Superior temporal gyrus (tissue), 1 donor: ENCODE data around the gene RBM19.
"Not testable (repeated sequence)": the region's sequence is repeated elsewhere in the genome, so short reads cannot be mapped to it uniquely, and the experiment has no call there.

Experiments
- DNase-seq: peaks from one replicate; pipeline ENCODE4 v3.0.0-alpha.2; 2016; ENCODE audit errors: extremely low spot score

Gene RBM19

DNA sequence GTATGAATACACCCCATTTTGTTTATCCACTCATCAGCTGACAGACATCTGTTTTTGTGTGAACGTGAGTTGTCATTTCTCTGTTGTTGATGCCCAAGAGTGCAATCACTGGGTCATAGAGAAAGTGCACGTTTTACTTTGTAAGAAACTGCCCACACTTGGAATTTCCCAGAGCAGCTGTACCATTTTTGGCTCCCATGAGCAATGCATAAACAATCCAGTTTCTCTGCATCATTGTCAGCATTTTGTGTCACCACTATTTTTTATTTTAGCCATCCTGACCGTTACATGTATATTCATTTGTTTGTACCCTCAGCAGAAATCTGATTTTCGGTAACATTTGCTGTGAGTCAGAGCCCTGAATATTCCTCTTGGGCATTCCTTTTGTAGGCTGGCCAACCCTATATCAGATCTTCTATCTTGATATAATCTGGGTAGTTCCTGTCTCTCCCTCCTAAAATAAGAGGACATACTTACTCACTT is 62.7 kb downstream of the RBM19 start:
- DNase-seq: no peak

DNA sequence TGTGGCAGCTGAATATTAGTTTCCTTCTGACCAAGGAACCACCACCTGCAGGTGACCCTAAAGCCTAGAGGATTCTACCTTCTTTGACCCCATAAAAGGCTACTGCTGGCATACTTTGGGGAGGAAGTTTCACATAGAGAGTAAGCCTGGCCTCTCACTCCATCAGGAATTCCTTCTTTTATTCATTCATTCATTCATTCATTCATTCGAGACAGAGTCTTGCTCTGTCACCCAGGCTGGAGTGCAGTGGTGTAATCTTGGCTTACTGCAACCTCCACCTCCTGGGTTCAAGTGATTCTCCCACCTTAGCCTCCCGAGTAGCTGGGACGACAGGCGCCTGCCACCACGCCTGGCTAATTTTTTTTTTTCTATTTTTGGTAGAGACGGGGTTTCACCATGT is 64.8 kb downstream of the RBM19 start:
- DNase-seq: not testable (repeated sequence)

DNA sequence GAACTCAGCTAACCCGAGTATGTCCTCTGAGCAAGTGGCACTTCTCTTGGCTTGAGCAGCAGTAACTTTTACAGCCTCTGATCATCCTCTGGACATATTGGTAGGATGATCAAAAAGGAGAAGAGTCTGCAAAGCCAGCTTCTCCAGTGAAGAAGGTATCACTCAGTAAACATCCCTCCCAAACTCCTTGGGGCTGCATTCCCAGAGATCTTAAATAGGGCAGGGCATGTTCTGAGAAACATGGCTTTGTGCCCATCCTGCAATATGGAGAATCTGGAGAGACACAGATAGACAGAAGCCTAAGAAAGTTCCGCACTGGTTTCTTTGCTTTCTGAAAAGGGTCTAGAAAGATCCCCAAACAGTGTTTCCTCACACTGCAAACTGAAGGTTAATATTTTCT is 65.4 kb downstream of the RBM19 start:
- no peak for DNase-seq

DNA sequence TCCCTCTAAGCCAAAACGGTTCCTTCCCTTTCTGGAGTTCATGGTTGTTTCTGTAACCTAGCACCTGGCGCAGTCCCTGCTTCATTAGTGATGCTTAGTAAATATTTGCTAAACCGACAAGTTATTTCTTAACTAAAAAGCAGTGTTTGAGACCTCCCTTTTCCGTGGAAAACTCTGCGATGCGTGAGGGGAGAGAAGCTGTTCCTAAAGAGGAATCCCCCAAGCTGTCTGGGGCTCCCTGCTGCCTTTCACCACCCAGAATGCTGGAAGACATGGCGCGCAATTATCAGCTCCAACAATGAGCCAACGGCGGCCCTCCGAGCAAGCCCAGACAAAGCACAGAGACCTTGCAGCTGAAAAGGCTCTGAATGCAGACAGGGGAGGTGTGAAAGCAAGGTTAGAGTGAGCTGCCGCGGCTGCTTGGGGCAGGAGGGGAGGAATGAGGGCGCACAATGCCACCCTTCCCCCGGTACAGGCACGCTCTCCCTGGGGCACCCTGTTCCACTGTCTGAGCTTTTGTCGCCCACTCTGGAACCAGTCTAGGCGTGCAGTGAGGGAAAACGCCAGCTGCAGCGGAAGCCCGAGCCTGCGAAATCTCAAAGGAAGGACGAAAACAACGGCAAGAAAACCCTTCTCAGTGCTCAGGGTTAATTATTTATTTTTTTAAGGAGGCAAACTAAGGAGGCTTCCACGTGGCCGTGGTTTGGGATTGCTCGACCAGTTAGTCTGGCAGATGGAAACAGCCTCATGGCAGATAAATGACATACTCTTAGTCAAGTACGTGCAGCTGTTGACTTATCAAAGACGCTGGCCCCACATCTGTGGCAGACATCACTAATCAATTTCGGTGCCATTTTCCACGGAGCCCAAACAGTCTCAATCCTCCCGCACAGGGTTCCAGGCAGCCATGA is 66.3 kb downstream of the RBM19 start:
- peak; percentile 31 for DNase-seq

DNA sequence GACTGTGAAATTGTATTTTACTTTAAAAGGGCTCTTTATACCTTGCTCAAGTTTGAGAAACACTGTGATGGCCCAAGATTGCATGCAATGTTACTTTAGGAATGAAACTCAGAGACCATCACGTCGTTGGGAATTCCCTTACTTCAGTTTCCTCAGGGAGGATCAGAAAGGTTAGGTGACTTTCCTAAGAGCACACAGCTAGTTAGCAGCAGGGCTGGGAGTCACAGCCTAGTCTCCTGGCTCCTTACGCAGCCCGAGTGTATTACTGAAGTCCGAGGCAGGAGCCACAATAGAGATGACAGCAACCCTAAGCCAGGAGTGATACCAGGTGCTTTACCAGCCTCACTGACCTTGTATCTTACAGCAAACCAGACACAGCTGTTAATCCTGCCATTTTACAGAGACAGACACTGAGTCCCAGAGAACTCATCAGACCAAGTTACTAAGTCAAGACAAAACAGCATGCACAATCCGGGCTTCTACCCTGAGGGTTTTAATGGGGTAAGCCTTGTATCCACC is 67.0 kb downstream of the RBM19 start:
- no peak for DNase-seq

DNA sequence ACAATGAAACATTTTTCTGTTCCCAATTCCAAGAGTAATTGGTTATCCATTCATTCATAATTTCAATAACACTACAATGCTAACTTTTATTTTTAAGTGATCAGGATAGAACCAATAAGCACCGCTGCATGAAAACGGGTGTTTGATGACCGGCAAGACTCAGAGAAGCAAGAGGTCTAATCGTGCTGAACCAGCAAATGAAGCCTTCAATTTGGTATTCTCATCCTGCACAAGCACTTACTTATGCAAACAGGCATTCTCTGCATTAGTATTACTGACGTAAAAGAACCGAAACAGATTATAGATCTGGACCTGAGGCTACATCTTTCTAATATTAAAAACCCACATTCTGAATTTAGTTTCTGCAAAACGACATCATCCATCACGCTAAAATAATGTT is 67.7 kb downstream of the RBM19 start:
- no peak for DNase-seq

DNA sequence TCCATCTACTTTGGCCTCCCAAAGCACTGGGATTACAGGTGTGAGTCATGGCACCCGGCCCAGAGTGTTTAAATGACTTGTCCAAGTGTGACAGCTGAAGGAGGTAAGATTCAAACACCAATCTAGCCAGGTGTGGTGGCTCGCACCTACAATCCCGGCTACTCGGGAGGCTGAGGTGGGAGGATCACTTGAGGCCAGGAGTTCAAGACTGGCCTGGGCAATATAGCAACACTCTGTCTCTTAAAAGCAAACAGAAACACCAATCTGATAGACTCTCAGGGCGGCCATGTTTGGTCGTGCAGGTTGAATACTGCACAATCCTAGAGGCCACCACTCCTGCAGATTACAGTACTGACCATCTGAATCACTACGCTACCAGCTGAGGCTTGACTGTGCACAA is 68.7 kb downstream of the RBM19 start:
- no peak for DNase-seq

DNA sequence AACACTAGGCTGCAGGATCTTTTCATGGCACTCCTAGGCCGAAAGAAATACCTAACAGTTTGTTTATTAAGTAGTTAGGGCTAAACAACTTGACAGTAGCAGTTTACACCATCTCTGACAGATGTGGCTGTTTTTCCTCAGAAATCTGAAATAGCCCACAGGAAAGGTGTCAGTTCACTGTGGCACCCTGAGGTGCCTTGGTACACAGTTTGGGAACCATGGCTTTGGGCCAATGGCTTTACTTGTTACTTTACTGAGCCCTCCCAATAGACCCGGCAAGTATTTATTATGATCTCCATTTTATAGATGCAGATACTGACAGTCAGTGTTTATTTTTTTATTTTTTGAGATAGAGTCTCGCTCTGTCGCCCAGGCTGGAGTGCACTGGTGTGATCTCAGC is 69.3 kb downstream of the RBM19 start:
- no peak for DNase-seq

DNA sequence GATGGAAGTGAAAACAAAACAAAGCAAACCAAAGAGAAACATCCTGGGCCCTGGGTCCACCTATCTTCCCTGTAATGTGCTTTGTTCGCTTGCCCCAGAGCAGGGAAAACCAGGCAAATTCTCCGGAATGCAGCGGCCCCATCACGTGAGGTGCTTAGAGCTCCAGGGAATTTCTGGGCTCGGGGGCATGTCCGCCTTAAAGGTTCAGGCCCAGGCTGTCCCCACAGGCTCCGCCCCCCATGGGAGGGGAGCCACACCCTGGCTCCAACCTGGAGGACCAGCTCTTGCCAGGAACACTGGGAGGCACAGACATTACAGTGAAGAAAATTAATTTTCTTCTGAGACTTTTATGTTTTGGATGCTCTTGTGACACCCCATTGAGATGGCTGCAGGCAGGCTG is 69.9 kb downstream of the RBM19 start:
- no peak for DNase-seq

DNA sequence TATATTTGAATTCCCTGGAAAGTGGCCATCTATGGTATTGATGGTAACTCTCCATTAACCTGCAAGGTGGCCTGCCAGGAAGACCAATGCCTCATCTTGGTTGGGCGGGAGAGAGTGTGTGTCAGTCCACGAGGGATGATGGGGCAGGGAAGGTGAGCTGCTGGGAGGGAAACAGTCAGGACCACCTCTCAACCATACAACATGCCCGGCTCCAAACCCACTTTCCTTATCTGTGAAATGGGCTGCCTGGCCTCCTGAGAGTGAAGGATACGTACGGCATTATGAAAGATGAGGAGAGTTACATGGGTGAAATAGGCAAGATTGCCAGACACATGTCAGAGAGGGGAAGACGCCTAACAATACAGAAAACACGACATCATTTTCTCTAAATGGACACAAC is 70.9 kb downstream of the RBM19 start:
- no peak for DNase-seq

DNA sequence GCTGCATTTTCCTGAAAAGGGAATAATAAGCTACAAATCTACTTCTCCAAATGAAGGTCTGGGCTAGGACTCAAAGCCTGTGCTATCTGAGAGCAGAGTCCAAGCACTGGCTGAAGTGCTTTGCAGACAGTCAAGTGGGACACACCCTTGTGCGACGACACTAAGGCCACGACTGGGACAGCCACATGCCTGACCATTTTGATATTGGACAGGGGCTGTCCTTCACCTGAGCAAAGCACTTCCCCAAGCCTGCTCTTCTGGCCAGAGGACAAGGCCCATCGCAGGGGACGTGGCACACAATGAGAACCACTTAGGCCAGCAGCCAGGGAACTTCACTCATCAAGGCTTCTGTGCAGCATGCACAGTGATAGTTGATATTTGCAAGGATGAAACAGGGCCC is 71.4 kb downstream of the RBM19 start:
- no peak for DNase-seq

DNA sequence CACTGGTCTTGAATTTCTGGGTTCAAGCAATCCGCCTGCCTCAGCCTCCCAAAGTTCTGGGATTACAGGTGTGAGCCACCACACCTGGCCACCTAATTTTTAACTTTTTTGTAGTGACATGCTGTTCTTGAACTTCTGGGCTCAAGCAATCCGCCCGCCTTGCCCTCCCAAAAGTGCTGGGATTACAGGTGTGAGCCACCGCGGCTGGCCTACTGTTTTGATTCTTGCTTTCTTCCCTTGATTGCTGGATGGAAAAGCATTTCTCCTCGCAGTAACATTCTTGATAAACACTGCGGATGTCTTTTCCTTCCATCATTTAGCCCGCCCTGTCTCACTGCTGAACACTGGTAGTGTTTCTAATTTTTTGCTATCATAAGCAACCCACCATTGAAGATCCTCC is 72.9 kb downstream of the RBM19 start:
- no peak for DNase-seq

DNA sequence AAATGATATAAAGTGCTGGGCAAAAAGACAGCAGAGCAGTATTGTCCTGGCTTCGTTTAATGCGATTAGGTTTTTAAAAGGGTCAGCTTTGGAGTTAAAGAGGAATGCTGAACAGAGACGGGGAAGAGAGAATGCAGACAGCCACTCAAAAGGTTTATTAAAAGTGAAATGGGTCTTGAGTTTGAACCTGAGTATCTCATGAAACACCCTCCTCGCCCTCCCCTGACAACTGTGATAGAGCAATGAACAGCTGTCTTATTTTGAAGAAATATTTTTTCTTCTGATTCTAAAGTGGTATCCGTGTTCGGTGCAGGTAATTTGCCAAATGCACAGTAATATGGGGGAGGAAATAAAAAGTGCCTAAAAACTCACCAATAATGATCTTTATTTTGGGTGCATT is 73.6 kb downstream of the RBM19 start:
- DNase-seq: no peak

DNA sequence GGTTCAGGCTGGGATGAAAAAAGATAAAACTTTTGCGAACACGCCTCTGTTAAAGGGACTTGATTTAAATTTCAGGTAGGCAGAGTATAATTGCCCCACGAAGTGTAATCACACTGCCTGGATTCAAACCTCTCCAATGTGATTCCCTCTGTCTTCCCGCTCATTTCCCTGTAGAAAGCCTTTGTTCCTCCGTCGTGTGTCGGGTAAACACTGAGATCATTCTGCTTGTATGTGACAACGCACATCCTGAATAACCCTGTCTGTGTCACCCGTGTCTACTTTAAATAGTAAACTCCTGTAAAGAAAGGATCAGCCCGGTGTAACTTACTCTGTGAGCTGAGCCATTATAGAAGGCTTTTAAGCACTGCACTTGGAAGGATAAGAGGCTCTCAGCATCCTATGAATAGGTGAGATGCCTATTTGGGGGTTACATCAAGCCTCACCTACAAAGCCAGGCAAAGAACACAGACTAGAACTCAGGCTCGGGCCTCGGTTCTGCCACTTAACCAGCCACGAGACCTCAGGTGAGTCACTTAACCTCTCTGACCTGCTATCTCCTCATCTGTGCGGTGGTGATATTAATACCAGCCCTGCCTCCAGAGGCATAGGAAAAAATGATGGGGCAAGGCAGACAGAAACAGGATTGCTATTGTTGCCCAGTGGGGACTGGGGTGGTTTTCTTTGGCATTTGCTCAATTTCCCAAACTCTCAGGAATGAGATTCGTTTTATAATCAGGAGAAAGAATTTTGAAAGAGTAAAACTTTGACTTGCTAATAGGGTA is 74.2 kb downstream of the RBM19 start:
- DNase-seq: no peak

DNA sequence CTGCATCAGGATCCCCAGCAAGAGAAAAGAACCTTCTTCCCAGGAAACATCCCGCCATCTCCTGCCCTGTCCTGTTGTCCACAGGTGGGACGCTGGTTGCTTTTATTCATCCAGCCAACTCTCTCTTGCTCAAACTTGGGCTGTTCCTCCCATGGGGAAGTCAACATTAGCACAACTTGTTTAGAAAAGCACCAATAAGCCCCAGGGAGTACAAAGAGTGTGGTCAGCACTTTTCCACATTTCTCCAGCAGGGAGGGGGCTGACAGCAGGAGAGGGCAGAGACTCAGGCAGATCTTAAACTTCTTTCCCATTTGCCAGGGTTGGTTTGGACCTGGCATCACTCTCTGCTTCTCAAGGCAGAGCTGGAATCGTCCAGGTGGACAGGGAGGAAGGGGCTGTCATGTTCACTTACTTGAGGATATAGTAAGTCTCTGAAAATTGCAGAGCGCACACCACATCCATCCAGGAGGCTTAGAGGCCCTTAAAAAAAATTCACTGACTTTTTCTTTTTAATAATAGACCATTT is 74.9 kb downstream of the RBM19 start:
- no peak for DNase-seq

DNA sequence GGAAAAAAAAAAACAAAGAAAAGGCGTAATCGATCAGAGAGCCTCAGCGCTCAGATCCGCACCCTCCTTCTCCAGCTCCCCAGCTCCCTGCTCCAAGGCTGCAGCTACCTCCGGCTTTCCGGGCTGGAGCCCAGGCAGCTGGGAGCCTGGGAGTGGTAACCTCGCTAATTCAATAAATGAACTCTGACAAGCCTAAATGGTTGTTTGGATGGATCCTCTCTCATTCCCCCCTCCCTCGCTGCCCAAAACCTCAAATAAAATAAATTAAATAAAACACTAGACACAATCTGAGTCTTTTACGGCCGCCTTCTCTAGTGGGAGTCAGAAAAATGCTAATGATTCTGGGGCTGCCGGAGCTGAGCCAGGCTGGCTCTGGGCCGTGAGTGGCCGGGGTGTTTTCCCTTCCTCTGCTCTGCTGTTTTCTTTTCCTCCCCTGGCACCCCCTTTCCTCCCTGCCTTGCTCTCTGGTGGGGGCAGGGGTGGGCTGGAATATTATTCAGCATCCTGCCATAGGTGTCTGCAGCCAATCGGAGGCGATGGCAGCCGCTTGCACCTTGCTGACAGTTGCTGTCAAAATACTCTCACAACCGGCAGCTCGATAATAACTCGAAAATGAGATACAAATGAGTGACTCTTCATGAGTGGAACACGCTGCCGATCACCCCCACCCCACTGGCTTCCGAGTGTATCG is 76.1 kb downstream of the RBM19 start:
- peak; percentile 49 for DNase-seq

DNA sequence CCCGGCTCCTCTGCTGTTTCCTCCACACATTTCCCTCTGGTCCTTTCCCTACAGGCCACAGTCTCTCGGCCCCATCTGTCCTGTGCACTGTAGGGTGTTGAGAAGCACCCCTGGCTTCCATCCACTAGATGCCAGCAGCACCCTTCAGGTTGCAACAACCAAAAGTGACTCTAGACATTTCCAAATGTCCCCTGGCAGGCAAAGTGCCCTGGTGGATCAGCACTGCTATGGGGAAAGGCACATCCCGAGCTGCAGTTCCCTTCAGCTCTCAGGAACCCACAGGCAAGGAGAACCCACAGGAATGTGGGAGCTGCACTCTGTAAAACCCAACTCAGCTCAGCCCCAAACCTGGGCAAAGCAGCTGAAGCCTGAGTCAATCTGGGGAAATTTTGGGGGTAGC is 77.0 kb downstream of the RBM19 start:
- no peak for DNase-seq

DNA sequence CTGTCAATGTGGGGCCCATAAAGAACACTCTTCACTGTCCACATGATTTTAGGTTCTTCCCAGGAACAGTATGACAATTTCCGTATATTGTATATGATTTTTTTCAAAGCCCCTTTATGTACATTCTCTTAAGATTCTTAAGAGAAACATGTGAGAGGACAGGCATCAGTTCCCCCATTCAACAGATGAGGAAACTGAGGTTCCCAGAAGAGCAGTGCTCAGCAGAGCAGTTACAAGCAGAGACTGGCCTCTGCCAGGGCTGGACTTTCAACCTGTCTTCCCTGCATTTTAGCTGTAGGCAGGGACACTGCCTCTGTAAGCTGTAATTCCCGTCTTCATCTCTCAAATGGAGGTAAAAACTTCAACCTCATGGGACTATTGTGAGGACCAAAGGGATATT is 77.7 kb downstream of the RBM19 start:
- DNase-seq: no peak

DNA sequence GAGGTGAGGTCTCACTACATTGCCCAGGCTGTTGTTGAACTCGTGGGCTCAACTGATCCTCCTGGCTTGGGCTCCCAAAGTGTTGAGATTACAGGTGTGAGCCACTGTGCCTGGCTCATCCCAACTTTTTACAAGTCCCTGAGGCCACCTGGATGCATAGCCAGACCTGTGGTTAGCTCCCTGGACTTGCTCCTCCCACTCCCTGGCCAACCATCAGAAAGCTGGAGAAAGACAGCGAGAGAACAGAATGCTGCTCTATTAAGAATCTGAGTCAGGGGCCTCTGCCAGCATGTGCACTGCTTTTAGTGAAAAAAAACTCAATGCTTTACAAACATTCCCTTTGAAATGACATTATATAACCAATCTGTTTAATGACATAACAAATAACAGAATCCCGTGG is 78.2 kb downstream of the RBM19 start:
- DNase-seq: no peak

DNA sequence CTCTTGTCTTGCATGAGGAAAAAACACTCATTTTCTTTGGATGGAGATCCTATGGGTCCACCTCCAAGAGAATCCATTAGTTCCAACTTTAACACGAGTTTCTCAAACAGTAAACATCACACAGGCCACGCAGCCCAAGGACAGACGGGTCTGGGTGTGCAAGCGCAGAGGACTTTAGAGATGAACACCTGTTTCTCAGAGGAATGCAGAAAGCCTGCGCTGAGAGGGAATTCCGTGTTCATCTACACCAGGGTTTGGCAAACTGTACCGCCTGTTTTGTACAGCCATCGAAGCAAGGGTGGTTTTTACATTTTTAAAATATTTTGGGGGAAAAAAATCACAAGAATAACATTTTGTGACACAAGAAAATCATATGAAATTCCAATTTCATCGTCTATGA is 79.4 kb downstream of the RBM19 start:
- no peak for DNase-seq

DNA sequence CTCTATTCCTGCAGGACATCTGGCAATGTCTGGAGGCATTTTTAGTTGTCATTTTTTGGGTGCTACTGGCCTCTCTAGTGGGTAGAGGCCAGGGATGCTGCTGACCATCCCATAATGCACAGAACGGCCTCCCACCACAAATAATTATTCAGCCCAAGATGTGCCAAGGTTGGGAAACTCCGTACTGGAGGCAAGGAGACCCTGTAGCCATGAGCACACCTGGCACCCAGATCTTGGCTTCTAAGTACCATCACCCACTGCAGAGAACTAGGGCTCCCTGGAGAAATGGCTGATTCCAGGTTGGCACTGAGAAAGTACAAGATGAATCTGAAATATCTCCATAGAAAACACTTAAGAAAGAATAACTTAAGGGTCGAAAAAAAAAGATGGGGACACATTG is 81.7 kb downstream of the RBM19 start:
- DNase-seq: no peak

DNA sequence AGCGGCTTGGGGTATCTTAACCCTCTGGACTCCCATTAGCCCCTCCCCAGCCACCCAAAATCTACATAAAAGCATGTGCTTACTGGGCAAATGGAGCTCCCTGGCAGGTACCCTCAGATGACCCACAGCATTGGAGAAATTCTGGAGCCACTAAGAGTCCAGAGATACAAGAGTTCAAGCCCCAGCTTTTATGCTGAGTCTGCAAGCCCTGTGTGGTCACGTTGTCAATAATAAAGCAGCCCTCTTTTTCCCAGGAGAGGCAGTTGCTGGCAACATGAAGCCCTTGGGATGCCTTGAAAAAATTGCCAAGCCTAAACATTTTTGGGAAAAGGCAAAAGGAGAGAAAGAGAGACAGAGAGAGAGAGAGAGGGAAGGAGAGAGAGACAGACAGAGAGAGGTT is 83.4 kb downstream of the RBM19 start:
- no peak for DNase-seq
